ENCODE measurements around the gene ASB4.

- TF ChIP-seq CTCF (IDR thresholded peaks at IDR 0.05) (no peak), POLR2A (IDR thresholded peaks at IDR 0.05) (no peak)
These were observed 51.0 kb downstream of the ASB4 start for GRCh38 chr7:95536656-95537311.
